GM12864 (cell line): ENCODE measurements around the gene EYS.

ENCODE experiments used
- DNase-seq: peaks from one replicate; pipeline ENCODE4 v3.0.0-alpha.2; 2011; ENCODE audit warnings: low read depth
- H3K4me3 ChIP-seq: 2 replicates; pipeline ENCODE4 v1.5.1; 2011; ENCODE audit warnings: mild to moderate bottlenecking, low read depth, low read length, control low read depth
- TF ChIP-seq, protein P1 (sequence below): IDR thresholded peaks from 2 replicates; pipeline ENCODE4 v1.5.1; 2011; ENCODE audit warnings: low read depth, mild to moderate bottlenecking, moderate library complexity, low read length, control low read depth, inconsistent platforms; ENCODE audit errors: missing control alignments

Gene EYS

GRCh38 chr6:65123521-65123920, 583.5 kb downstream of the EYS start:
- H3K4me3 ChIP-seq = no peak overlapping the region
- TF ChIP-seq, protein P1, sequence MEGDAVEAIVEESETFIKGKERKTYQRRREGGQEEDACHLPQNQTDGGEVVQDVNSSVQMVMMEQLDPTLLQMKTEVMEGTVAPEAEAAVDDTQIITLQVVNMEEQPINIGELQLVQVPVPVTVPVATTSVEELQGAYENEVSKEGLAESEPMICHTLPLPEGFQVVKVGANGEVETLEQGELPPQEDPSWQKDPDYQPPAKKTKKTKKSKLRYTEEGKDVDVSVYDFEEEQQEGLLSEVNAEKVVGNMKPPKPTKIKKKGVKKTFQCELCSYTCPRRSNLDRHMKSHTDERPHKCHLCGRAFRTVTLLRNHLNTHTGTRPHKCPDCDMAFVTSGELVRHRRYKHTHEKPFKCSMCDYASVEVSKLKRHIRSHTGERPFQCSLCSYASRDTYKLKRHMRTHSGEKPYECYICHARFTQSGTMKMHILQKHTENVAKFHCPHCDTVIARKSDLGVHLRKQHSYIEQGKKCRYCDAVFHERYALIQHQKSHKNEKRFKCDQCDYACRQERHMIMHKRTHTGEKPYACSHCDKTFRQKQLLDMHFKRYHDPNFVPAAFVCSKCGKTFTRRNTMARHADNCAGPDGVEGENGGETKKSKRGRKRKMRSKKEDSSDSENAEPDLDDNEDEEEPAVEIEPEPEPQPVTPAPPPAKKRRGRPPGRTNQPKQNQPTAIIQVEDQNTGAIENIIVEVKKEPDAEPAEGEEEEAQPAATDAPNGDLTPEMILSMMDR = no peak
- DNase-seq = no peak

GRCh38 chr6:65117817-65118409, 589.1 kb downstream of the EYS start:
- TF ChIP-seq, protein P1 = no peak
- no peak for DNase-seq
- H3K4me3 ChIP-seq = no peak overlapping the region

- TF ChIP-seq, protein P1 = no peak
- no peak for DNase-seq
- no peak overlapping the region for H3K4me3 ChIP-seq
These were observed 590.7 kb downstream of the EYS start for GRCh38 chr6:65116326-65116725.

GRCh38 chr6:65113581-65113980, 593.4 kb downstream of the EYS start:
- TF ChIP-seq, protein P1 = no peak
- no peak overlapping the region for H3K4me3 ChIP-seq
- no peak for DNase-seq

GRCh38 chr6:65112435-65112834, 594.6 kb downstream of the EYS start:
- TF ChIP-seq, protein P1 = no peak

GRCh38 chr6:65110031-65110430, 597.0 kb downstream of the EYS start:
- H3K4me3 ChIP-seq = no peak overlapping the region
- DNase-seq = no peak

More at GRCh38 chr6:65112435-65112834, 594.6 kb downstream of the EYS start:
- H3K4me3 ChIP-seq = no peak overlapping the region
- DNase-seq = no peak

More at GRCh38 chr6:65110031-65110430, 597.0 kb downstream of the EYS start:
- TF ChIP-seq, protein P1 = no peak
